ENCODE data around the gene PCDHA3.

DNA sequence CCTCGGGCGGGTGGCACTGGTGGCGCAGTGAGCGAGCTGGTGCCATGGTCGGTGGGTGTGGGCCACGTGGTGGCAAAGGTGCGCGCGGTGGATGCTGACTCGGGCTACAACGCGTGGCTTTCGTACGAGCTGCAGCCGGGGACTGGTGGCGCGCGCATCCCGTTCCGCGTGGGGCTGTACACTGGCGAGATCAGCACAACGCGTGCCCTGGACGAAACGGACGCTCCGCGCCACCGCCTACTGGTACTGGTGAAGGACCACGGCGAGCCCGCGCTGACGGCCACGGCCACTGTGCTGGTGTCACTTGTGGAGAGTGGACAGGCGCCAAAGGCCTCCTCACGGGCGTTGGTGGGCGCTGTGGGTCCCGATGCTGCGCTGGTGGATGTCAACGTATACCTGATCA is 8.0 kb downstream of the PCDHA3 start:
- TF ChIP-seq, protein P1, sequence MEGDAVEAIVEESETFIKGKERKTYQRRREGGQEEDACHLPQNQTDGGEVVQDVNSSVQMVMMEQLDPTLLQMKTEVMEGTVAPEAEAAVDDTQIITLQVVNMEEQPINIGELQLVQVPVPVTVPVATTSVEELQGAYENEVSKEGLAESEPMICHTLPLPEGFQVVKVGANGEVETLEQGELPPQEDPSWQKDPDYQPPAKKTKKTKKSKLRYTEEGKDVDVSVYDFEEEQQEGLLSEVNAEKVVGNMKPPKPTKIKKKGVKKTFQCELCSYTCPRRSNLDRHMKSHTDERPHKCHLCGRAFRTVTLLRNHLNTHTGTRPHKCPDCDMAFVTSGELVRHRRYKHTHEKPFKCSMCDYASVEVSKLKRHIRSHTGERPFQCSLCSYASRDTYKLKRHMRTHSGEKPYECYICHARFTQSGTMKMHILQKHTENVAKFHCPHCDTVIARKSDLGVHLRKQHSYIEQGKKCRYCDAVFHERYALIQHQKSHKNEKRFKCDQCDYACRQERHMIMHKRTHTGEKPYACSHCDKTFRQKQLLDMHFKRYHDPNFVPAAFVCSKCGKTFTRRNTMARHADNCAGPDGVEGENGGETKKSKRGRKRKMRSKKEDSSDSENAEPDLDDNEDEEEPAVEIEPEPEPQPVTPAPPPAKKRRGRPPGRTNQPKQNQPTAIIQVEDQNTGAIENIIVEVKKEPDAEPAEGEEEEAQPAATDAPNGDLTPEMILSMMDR (IDR thresholded peaks at IDR 0.05): no peak
- TF ChIP-seq POLR2A (IDR thresholded peaks at IDR 0.05) (no peak), POLR2AphosphoS5 (IDR thresholded peaks at IDR 0.05) (no peak)
